ENCODE data around the gene PTPRN2. TPM values are rescaled to one million over a fixed set of nuclear protein-coding genes. Genes with fewer than 3 reads are reported as not detected.

Gene PTPRN2
- total and polyA plus RNA-seq, 9 of the 15 experiments (the other 6 are each of a cell fraction or from before 2014, with no cell fraction given), result not detected

DNA sequence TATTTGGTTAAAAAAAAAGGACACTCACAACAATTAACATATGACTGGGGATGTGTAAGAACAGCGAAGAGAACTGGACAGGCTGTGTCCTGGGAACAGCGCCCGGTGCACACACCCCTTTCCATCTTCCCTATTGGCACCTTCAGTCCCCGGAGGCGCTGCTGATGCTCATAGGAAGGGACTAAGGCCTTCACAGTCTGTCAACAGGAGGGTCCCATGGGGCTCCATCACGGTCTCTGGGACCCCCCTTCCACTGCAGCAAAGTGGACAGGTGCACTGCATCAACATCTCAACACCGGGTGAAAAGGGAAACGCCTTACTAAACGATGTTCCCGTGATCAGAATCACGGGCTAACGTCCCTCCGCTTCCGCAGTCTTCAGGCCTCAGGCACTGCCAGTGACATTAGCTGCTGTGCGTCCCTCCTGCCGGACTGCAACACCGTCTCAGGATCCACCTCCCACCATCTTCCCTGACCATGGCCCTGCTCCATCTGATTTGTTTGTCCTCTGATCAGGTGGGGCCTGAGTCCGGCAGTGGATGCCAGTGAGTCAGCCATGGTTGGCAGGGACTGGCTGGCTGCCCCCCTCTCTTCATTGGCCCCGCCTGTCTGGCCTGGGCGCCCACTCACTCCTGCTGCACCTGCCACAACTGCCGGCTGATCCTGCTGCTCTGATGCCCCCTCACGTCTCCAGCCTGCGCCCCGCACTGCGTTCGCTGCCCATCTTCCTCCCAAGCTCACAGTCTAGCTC is 636.1 kb downstream of the PTPRN2 start:
- Histone ChIP-seq H3K36me3 (ENCODE audit: control insufficient read depth, insufficient read depth, low read length) (no peaks in the 10 kb centered on the region), H3K4me2 (ENCODE audit: insufficient read depth, low read length) (no peak overlapping the region), H3K4me3 (no peak overlapping the region), H3K9me3 (replicated peaks; ENCODE audit: control insufficient read depth, insufficient read depth, low read depth, low read length) (no peaks in the 10 kb centered on the region), H3K4me1 (replicated peaks in 1 of 2; ENCODE audit: control insufficient read depth in 2 of 2, insufficient read depth in 2 of 2, low read length in 2 of 2) (no peaks in the 10 kb centered on the region), H3K9me1 (ENCODE audit: control insufficient read depth, insufficient read depth, low read length) (no peaks in the 10 kb centered on the region), H3K27ac (ENCODE audit: extremely low read depth, low read depth, low read length) (no peak overlapping the region), H4K20me1 (replicated peaks; ENCODE audit: control insufficient read depth, insufficient read depth, low read length) (no peaks in the 10 kb centered on the region), H3K27me3 (ENCODE audit: control insufficient read depth in 2 of 2, insufficient read depth in 2 of 2, low read length in 2 of 2) (peaks cover 0 to 34% of the 10 kb centered on the region in 2 experiments; a peak in 2 of 5 replicates), H2AFZ (ENCODE audit: low read depth, low read length) (no peak overlapping the region), H3K79me2 (ENCODE audit: control insufficient read depth, insufficient read depth, low read length) (no peaks in the 10 kb centered on the region), H3K9ac (ENCODE audit: insufficient read depth in 1 of 2, low read depth in 2 of 2, low read length in 2 of 2) (no peak overlapping the region)
- POLR2A ChIA-PET, result no interaction called here
- DNase-seq (ENCODE audit: extremely low read depth in 1 of 4, low spot score in 3 of 4), result no peak
- WGBS (ENCODE audit: insufficient coverage, low coverage, missing lambda C conversion rate), result 1% methylated on average over 26 of the region's 26 CpGs
- CTCF ChIA-PET (ENCODE audit: low intra/inter-chr PET ratio), result no interaction called here
- no peak for ATAC-seq
- TF ChIP-seq HNRNPLL (IDR thresholded peaks at IDR 0.05; ENCODE audit: low read depth, low read length, poor library complexity, severe bottlenecking) (no peak), MED1 (CRISPR knock-in tag; IDR thresholded peaks at IDR 0.05; ENCODE audit: borderline replicate concordance) (no peak), YBX1 (IDR thresholded peaks at IDR 0.05) (no peak), JUND (IDR thresholded peaks at IDR 0.05; ENCODE audit: borderline replicate concordance, low read depth, low read length) (no peak), JUND (tag; IDR thresholded peaks at IDR 0.05; ENCODE audit: borderline replicate concordance, low read depth, low read length) (no peak), FOXP1 (CRISPR knock-in tag; IDR thresholded peaks at IDR 0.05) (no peak), ZNF778 (CRISPR knock-in tag; IDR thresholded peaks at IDR 0.05) (no peak), ZNF124 (CRISPR knock-in tag; IDR thresholded peaks at IDR 0.05) (no peak), HDAC8 (tag; IDR thresholded peaks at IDR 0.05) (no peak), PHF8 (IDR thresholded peaks at IDR 0.05; ENCODE audit: borderline replicate concordance, low read length) (no peak), DACH1 (IDR thresholded peaks at IDR 0.05; ENCODE audit: partially characterized antibody) (no peak), HEY1 (CRISPR knock-in tag; IDR thresholded peaks at IDR 0.05; ENCODE audit: borderline replicate concordance) (no peak), NCOR1 (IDR thresholded peaks at IDR 0.05) (no peak)
- TF ChIP-seq, protein P1, sequence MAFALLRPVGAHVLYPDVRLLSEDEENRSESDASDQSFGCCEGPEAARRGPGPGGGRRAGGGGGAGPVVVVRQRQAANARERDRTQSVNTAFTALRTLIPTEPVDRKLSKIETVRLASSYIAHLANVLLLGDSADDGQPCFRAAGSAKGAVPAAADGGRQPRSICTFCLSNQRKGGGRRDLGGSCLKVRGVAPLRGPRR (CRISPR knock-in tag; IDR thresholded peaks at IDR 0.05), result no peak
- intact Hi-C loops (cut with micrococcal nuclease) (no loop called here), in situ Hi-C loops (cut with MboI) (no loop called here)
- no peak for FAIRE-seq
- no TSS peak for BruUV-seq (replicated peaks)
